K562 (cell line): ENCODE results near the gene ZNF646. TPM values are rescaled to one million over a fixed set of nuclear protein-coding genes. Genes with fewer than 3 reads are reported as not detected.

Source experiments
- ATAC-seq: fragments of 200-7000 bp; cut with Tn5 transposase; 3 replicates; pipeline ENCODE4 v1.9.1; 2020; ENCODE audit warnings: moderate library complexity
- BruUV-seq: library from RNA; stranded (reverse); fragments of 400-500 nt; replicated peaks from 2 replicates; lab custom pipeline; 2021; lab: Mats Ljungman, UMichigan
- CTCF ChIA-PET: fragments of 300-600 bp; formaldehyde crosslinking; extraction: SDS; loops from one replicate; lab custom pipeline; 2021; ENCODE audit warnings: low intra/inter-chr PET ratio; lab: Yijun Ruan, JAX
- POLR2A ChIA-PET: fragments of 300-600, 350-650 bp; sonication (Branson Sonifier 250); formaldehyde crosslinking; extraction: SDS; loops from one replicate; lab custom pipeline; 2021; ENCODE audit warnings: antibody characterized with exemption, inconsistent platforms; lab: Yijun Ruan, JAX
- DNase-seq, 4 experiments: peaks; one replicate each; pipeline versions ENCODE4 v3.0.0 to v3.0.0-alpha.2; 2011 to 2018; ENCODE audit warnings: low spot score in 3 of 4, mixed read lengths in 3 of 4; ENCODE audit errors: extremely low read depth in 1 of 4
- FAIRE-seq: peaks from 2 replicates; lab custom pipeline; 2011; peaks lifted over from hg19 to GRCh38; lab: Jason Lieb, UNC
- H2AFZ ChIP-seq: 2 replicates; pipeline ENCODE4 v1.6.0; 2011; ENCODE audit warnings: low read depth, low read length, control low read depth, inconsistent platforms
- H3K27ac ChIP-seq: fragments of 200-600 bp; 3 replicates; pipeline ENCODE4 v1.8.0; 2011; ENCODE audit warnings: low read depth, mild to moderate bottlenecking, control low read depth, inconsistent platforms, low read length, moderate library complexity, mixed read lengths; ENCODE audit errors: extremely low read depth
- H3K27me3 ChIP-seq, 2 experiments: fragments of 300-600 bp in 1 of 2; 2 replicates in 1 of 2; 3 replicates in 1 of 2; pipeline versions ENCODE4 v1.6.0 to v1.8.0; 2011; ENCODE audit warnings: inconsistent platforms in 2 of 2, low read length in 2 of 2, mild to moderate bottlenecking in 1 of 2, mixed read lengths in 1 of 2, moderate library complexity in 1 of 2; ENCODE audit not compliant: control insufficient read depth in 2 of 2, insufficient read depth in 2 of 2
- H3K36me3 ChIP-seq: fragments of 300-600 bp; 3 replicates; pipeline ENCODE4 v1.8.0; 2011; ENCODE audit warnings: mild to moderate bottlenecking, low read length, inconsistent platforms; ENCODE audit not compliant: control insufficient read depth, insufficient read depth
- H3K4me1 ChIP-seq, 2 experiments: fragments of 200-600 bp in 1 of 2; replicated peaks in 1 of 2; 2 replicates in 1 of 2; 3 replicates in 1 of 2; pipeline versions ENCODE4 v1.5.1 to v1.8.0; 2011; ENCODE audit warnings: inconsistent platforms in 2 of 2, low read length in 2 of 2, mild to moderate bottlenecking in 1 of 2, mixed read lengths in 1 of 2, moderate library complexity in 1 of 2; ENCODE audit not compliant: control insufficient read depth in 2 of 2, insufficient read depth in 2 of 2
- H3K4me2 ChIP-seq: 2 replicates; pipeline ENCODE4 v1.6.1; 2011; ENCODE audit warnings: low read length, control low read depth, inconsistent platforms, mixed read lengths; ENCODE audit not compliant: insufficient read depth
- H3K4me3 ChIP-seq: fragments of 200-600 bp; sonication (generic), shearing (Covaris generic); 2 replicates; pipeline ENCODE4 v1.5.1; 2016; ENCODE audit warnings: control low read depth, inconsistent platforms
- H3K79me2 ChIP-seq: fragments of 200-600 bp; 3 replicates; pipeline ENCODE4 v1.8.0; 2011; ENCODE audit warnings: low read length, inconsistent platforms; ENCODE audit not compliant: control insufficient read depth, insufficient read depth
- H3K9ac ChIP-seq, 2 experiments: 2 replicates each; pipeline versions ENCODE4 v1.6.0 to v1.6.1; 2011; ENCODE audit warnings: low read depth in 2 of 2, low read length in 2 of 2, control low read depth in 1 of 2, inconsistent platforms in 1 of 2, mild to moderate bottlenecking in 1 of 2, mixed read lengths in 1 of 2; ENCODE audit not compliant: insufficient read depth in 1 of 2
- H3K9me1 ChIP-seq: one replicate; pipeline ENCODE4 v1.6.0; 2011; ENCODE audit warnings: inconsistent platforms, mild to moderate bottlenecking, low read length, moderate library complexity; ENCODE audit not compliant: control insufficient read depth, insufficient read depth
- H3K9me3 ChIP-seq: replicated peaks from 2 replicates; pipeline ENCODE4 v1.5.1; 2011; ENCODE audit warnings: low read depth, low read length, inconsistent platforms; ENCODE audit not compliant: control insufficient read depth, insufficient read depth
- H4K20me1 ChIP-seq: replicated peaks from 2 replicates; pipeline ENCODE4 v1.6.1; 2011; ENCODE audit warnings: low read length, inconsistent platforms, mixed read lengths; ENCODE audit not compliant: control insufficient read depth, insufficient read depth
- ARHGAP35 ChIP-seq: fragments of 450-650 bp; IDR thresholded peaks from 2 replicates; pipeline ENCODE4 v1.6.1; 2018; ENCODE audit not compliant: partially characterized antibody
- ASH1L ChIP-seq: fragments of 450-650 bp; IDR thresholded peaks from 2 replicates; pipeline ENCODE4 v1.6.1; 2018; ENCODE audit warnings: borderline replicate concordance, mild to moderate bottlenecking, low read depth; ENCODE audit not compliant: partially characterized antibody
- CREB1 ChIP-seq, 2 experiments: sonication (generic) in 1 of 2; formaldehyde crosslinking in 1 of 2; IDR thresholded peaks; 2 replicates each; pipeline versions ENCODE4 v1.6.1 to v1.8.0; 2012 to 2022; ENCODE audit warnings: inconsistent platforms in 1 of 2, mild to moderate bottlenecking in 1 of 2, missing genetic modification reagents in 1 of 2, moderate library complexity in 1 of 2
- EHMT2 ChIP-seq: fragments of 450-650 bp; IDR thresholded peaks from 2 replicates; pipeline ENCODE4 v1.6.1; 2018; ENCODE audit warnings: antibody characterized with exemption
- ELF2 ChIP-seq: fragments of 250-450 bp; sonication (Bioruptor Pico); IDR thresholded peaks from 2 replicates; pipeline ENCODE4 v1.5.0; 2021; ENCODE audit warnings: mild to moderate bottlenecking
- FOXK1 ChIP-seq: sonication (generic); formaldehyde crosslinking; IDR thresholded peaks from 2 replicates; pipeline ENCODE4 v1.8.0; 2022; ENCODE audit warnings: missing genetic modification reagents, mild to moderate bottlenecking, borderline replicate concordance
- HEY1 ChIP-seq: fragments of 250-450 bp; sonication (Bioruptor Pico); IDR thresholded peaks from 2 replicates; pipeline ENCODE4 v1.5.0; 2020; ENCODE audit warnings: mild to moderate bottlenecking, moderate library complexity, borderline replicate concordance
- HIVEP1 ChIP-seq: fragments of 250-450 bp; sonication (Bioruptor Pico); IDR thresholded peaks from 2 replicates; pipeline ENCODE4 v1.4.0; 2020; ENCODE audit warnings: mild to moderate bottlenecking
- NR2F6 ChIP-seq: fragments of 450-650 bp; formaldehyde crosslinking; IDR thresholded peaks from 2 replicates; pipeline ENCODE4 v1.4.0; 2020; ENCODE audit warnings: mild to moderate bottlenecking
- NR4A1 ChIP-seq, 2 experiments: fragments of 250-450 bp in 1 of 2; fragments of 450-650 bp in 1 of 2; sonication (Bioruptor Pico) in 1 of 2; IDR thresholded peaks; 2 replicates each; pipeline versions ENCODE4 v1.4.0 to v1.6.1; 2016 to 2020; ENCODE audit warnings: mild to moderate bottlenecking in 2 of 2, missing compliant biosample characterization in 1 of 2, missing genetic modification characterization in 1 of 2, moderate library complexity in 1 of 2
- SMAD3 ChIP-seq: fragments of 450-650 bp; formaldehyde crosslinking; conservative IDR thresholded peaks from 2 replicates; pipeline ENCODE4 v1.4.0; 2020; ENCODE audit warnings: mild to moderate bottlenecking
- SOX6 ChIP-seq: fragments of 450-650 bp; IDR thresholded peaks from 2 replicates; pipeline ENCODE4 v1.6.1; 2014; ENCODE audit warnings: mild to moderate bottlenecking
- YBX1 ChIP-seq: fragments of 450-650 bp; IDR thresholded peaks from 2 replicates; pipeline ENCODE4 v1.7.1; 2016; ENCODE audit warnings: mild to moderate bottlenecking
- ZNF124 ChIP-seq: sonication (generic); formaldehyde crosslinking; IDR thresholded peaks from 2 replicates; pipeline ENCODE4 v1.8.1; 2022; ENCODE audit warnings: missing genetic modification reagents
- ZNF444 ChIP-seq: fragments of 250-450 bp; sonication (Bioruptor Pico); IDR thresholded peaks from 2 replicates; pipeline ENCODE4 v1.4.0; 2020; ENCODE audit warnings: mild to moderate bottlenecking, moderate library complexity
- ZNF668 ChIP-seq: fragments of 250-450 bp; sonication (Bioruptor Pico); IDR thresholded peaks from 2 replicates; pipeline ENCODE4 v1.8.0; 2022; ENCODE audit warnings: mild to moderate bottlenecking, inconsistent platforms
- WGBS: fragments of 100-300 bp; shearing (Covaris generic); methylation state at CpG from one replicate; pipeline ENCODE4 v1.1.6; 2016; ENCODE audit warnings: low coverage, mixed read lengths; ENCODE audit not compliant: insufficient coverage; ENCODE audit errors: missing lambda C conversion rate; 5-methylcytosine and 5-hydroxymethylcytosine counted together
- in situ Hi-C: fragments of 300-500 bp; cut with MboI; formaldehyde crosslinking; loops from 4 replicates; pipeline ENCODE4 v1.15.0; 2018; ENCODE audit warnings: inconsistent platforms, mixed read lengths
- intact Hi-C: fragments of 100-400 bp; cut with micrococcal nuclease; formaldehyde crosslinking; loops from 2 replicates; pipeline ENCODE4 v1.14.2; 2022
- polyA plus RNA-seq, 8 experiments: library from polyadenylated mRNA; depleted of rRNA in 4 of 8; stranded (reverse) in 5 of 8; unstranded in 3 of 8; fragments of >200 nt; fragmentation: Nextera tagmentation in 2 of 8; fragmentation: Illumina TruSeq in 1 of 8; extraction: Ambion mirVana in 2 of 8; extraction: Trizol in 1 of 8; gene quantifications; 2 replicates each; pipeline versions ENCODE4 v1.2.1 to v1.2.3, GENCODE V29; 2011 to 2014; ENCODE audit warnings: inconsistent platforms in 1 of 8, missing spikeins in 1 of 8
- total RNA-seq, 7 experiments: library from RNA; depleted of rRNA in 6 of 7; stranded (reverse); fragments of >200 nt in 6 of 7; fragmentation: Illumina TruSeq in 2 of 7; extraction: Trizol in 2 of 7; gene quantifications; 2 replicates each; pipeline versions ENCODE4 v1.2.1 to v1.2.3, GENCODE V29; 2011 to 2021; ENCODE audit warnings: low replicate concordance in 1 of 7
- TF ChIP-seq, protein P1 (sequence below): fragments of 450-650 bp; IDR thresholded peaks from 2 replicates; pipeline ENCODE4 v1.6.1; 2016; ENCODE audit warnings: antibody characterized with exemption
- TF ChIP-seq, protein P2 (sequence below): sonication (generic); formaldehyde crosslinking; IDR thresholded peaks from 2 replicates; pipeline ENCODE4 v1.9.0; 2022; ENCODE audit warnings: mild to moderate bottlenecking, missing genetic modification reagents
- TF ChIP-seq, protein P3 (sequence below): fragments of 200-800 bp; sonication (Bioruptor generic); IDR thresholded peaks from 2 replicates; pipeline ENCODE4 v1.6.1; 2017; ENCODE audit warnings: missing genetic modification characterization, missing compliant biosample characterization

The ZNF646 gene
- total and polyA plus RNA-seq, 9 of the 15 experiments (the other 6 are each of a cell fraction or from before 2014, with no cell fraction given), result 0.08 to 20.6 (median 8.0) TPM

DNA sequence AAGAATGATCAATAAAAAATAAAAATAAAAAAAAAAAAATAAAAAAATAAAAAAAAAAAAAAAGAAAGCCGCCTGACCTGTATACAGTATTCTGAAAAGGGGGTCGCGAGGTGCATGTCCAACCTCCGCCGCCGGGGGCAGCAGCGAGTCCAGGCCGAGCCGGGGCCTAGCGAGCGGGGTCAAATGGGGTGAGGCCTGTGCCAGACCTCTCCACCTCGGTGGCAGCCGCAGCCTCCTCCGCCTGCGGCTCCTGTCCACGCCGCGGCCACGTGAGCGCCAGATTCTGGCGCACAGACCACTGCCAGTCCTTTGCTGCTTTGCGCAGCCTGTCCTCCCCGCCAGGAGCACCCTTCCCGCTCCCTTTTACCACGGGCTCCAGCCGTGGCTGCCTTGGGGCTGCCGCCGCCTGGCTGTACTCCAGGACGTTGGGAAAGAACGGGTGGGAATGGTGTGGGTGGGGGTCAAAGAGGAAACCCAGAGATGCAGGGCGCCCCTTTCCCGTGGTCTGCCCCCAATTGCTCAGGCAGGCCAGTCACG is 31.5 kb downstream of the ZNF646 start:
- H3K9ac ChIP-seq, result peak overlapping the region; percentile 62 to 95
- no peak for TF ChIP-seq ASH1L
- TF ChIP-seq, protein P1, sequence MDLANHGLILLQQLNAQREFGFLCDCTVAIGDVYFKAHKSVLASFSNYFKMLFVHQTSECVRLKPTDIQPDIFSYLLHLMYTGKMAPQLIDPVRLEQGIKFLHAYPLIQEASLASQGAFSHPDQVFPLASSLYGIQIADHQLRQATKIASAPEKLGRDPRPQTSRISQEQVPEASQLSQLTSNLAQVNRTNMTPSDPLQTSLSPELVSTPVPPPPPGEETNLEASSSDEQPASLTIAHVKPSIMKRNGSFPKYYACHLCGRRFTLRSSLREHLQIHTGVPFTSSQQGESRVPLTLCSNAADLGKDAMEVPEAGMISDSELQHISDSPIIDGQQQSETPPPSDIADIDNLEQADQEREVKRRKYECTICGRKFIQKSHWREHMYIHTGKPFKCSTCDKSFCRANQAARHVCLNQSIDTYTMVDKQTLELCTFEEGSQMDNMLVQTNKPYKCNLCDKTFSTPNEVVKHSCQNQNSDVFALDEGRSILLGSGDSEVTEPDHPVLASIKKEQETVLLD, result peak; percentile 36; the same call in 1 of the 2 replicates
- no peak for TF ChIP-seq SMAD3 (CRISPR knock-in tag)
- TF ChIP-seq YBX1, result no peak
- TF ChIP-seq ZNF668, result peak; percentile 80; the same call in 1 of the 2 replicates
- no peak for TF ChIP-seq ZNF124 (CRISPR knock-in tag)
- no peak for TF ChIP-seq HIVEP1 (CRISPR knock-in tag)
- TF ChIP-seq ARHGAP35, result no peak
- no peak for TF ChIP-seq ELF2 (CRISPR knock-in tag)
- TF ChIP-seq SOX6, result peak; percentile 70
- TF ChIP-seq EHMT2, result no peak
- TF ChIP-seq, protein P2, sequence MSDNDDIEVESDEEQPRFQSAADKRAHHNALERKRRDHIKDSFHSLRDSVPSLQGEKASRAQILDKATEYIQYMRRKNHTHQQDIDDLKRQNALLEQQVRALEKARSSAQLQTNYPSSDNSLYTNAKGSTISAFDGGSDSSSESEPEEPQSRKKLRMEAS (CRISPR knock-in tag), result peak; percentile 87
- TF ChIP-seq ZNF444, result no peak
- no peak for TF ChIP-seq HEY1 (CRISPR knock-in tag)
- TF ChIP-seq, protein P3, sequence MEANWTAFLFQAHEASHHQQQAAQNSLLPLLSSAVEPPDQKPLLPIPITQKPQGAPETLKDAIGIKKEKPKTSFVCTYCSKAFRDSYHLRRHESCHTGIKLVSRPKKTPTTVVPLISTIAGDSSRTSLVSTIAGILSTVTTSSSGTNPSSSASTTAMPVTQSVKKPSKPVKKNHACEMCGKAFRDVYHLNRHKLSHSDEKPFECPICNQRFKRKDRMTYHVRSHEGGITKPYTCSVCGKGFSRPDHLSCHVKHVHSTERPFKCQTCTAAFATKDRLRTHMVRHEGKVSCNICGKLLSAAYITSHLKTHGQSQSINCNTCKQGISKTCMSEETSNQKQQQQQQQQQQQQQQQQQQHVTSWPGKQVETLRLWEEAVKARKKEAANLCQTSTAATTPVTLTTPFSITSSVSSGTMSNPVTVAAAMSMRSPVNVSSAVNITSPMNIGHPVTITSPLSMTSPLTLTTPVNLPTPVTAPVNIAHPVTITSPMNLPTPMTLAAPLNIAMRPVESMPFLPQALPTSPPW, result 0 out of 2 replicates have a peak, but pooled peaks have one; percentile 36
- TF ChIP-seq NR4A1 (CRISPR knock-in tag; IDR thresholded peaks at IDR 0.05), result no peak
- peak; percentile 67; the same call in 1 of the 2 replicates for TF ChIP-seq NR4A1 (tag; IDR thresholded peaks at IDR 0.05)
- TF ChIP-seq CREB1 (IDR thresholded peaks at IDR 0.05), result no peak
- TF ChIP-seq CREB1 (CRISPR knock-in tag; IDR thresholded peaks at IDR 0.05), result no peak
- no peak for TF ChIP-seq NR2F6 (CRISPR knock-in tag)
- TF ChIP-seq FOXK1 (CRISPR knock-in tag), result no peak

More for the DNA sequence above, 31.5 kb downstream of the ZNF646 start:
- Histone ChIP-seq H3K4me2 (0 out of 2 replicates have a peak overlapping the region, but pooled peaks have one; percentile 37), H3K9me3 (no peaks in the 10 kb centered on the region), H3K27ac (peak overlapping the region; percentile 79), H3K36me3 (peaks cover 16% of the 10 kb centered on the region; the same call in 2 of the 3 replicates), H3K27me3 (no peaks in the 10 kb centered on the region), H3K4me1 (peaks cover 13 to 33% of the 10 kb centered on the region in 2 experiments), H4K20me1 (no peaks in the 10 kb centered on the region), H3K4me3 (no peak overlapping the region), H3K79me2 (peaks cover 13% of the 10 kb centered on the region), H3K9me1 (no peaks in the 10 kb centered on the region), H2AFZ (peak overlapping the region; percentile 98)
- CTCF ChIA-PET, result interaction anchor here (0.6 kb wide), 1 partner anchor 217 kb away, joined by 3 read pairs; no protein-coding TSS in a partner anchor
- ATAC-seq (peak; percentile 82), FAIRE-seq (peak; percentile 64), DNase-seq (peak; percentile 87 to 89 (median 87))
- no TSS peak for BruUV-seq
- POLR2A ChIA-PET, result no interaction called here
- 7% methylated on average over 28 of the region's 33 CpGs for WGBS
- in situ Hi-C loops, result no loop called here
- intact Hi-C loops, result loop anchor here (5.0 kb wide), 1 partner anchor 37 kb away; no protein-coding TSS in a partner anchor
